WTC11 (cell line): ENCODE measurements around the gene ZBTB32. TPM values are rescaled to one million over a fixed set of nuclear protein-coding genes. Genes with fewer than 3 reads are reported as not detected.

Experiments used
- FOXP1 ChIP-seq: sonication (generic); formaldehyde crosslinking; IDR thresholded peaks from 2 replicates; pipeline ENCODE4 v1.8.0; 2022; ENCODE audit warnings: missing genetic modification reagents, mild to moderate bottlenecking, moderate library complexity, borderline replicate concordance
- MXD4 ChIP-seq: fragments of 250-450 bp; sonication (Bioruptor Pico); IDR thresholded peaks from 2 replicates; pipeline ENCODE4 v1.8.0; 2021; ENCODE audit warnings: mild to moderate bottlenecking, moderate library complexity, borderline replicate concordance
- NFATC4 ChIP-seq: fragments of 250-450 bp; sonication (Bioruptor Pico); IDR thresholded peaks from 2 replicates; pipeline ENCODE4 v1.9.0; 2021; ENCODE audit warnings: mild to moderate bottlenecking
- NFE2L1 ChIP-seq: sonication (generic); formaldehyde crosslinking; IDR thresholded peaks from 2 replicates; pipeline ENCODE4 v1.8.1; 2023; ENCODE audit warnings: missing genetic modification reagents
- NR1H2 ChIP-seq: sonication (generic); formaldehyde crosslinking; IDR thresholded peaks from 2 replicates; pipeline ENCODE4 v1.9.0; 2021; ENCODE audit warnings: mild to moderate bottlenecking, moderate library complexity, missing genetic modification reagents
- RELA ChIP-seq: sonication (generic); formaldehyde crosslinking; IDR thresholded peaks from 2 replicates; pipeline ENCODE4 v1.8.1; 2022; ENCODE audit warnings: missing genetic modification reagents, mild to moderate bottlenecking, borderline replicate concordance
- SMAD3 ChIP-seq: sonication (generic); formaldehyde crosslinking; IDR thresholded peaks from 2 replicates; pipeline ENCODE4 v1.8.0; 2022; ENCODE audit warnings: missing genetic modification reagents, mild to moderate bottlenecking, borderline replicate concordance
- TEAD1 ChIP-seq: sonication (generic); formaldehyde crosslinking; IDR thresholded peaks from 2 replicates; pipeline ENCODE4 v1.8.0; 2022; ENCODE audit warnings: mild to moderate bottlenecking, missing genetic modification reagents
- TEAD4 ChIP-seq: sonication (generic); formaldehyde crosslinking; IDR thresholded peaks from 2 replicates; pipeline ENCODE4 v1.8.0; 2022; ENCODE audit warnings: mild to moderate bottlenecking, missing genetic modification reagents
- ZNF232 ChIP-seq: sonication (generic); formaldehyde crosslinking; IDR thresholded peaks from 2 replicates; pipeline ENCODE4 v1.8.0; 2022; ENCODE audit warnings: mild to moderate bottlenecking, missing genetic modification reagents
- total RNA-seq: library from RNA; stranded (reverse); gene quantifications from 3 replicates; pipeline ENCODE4 v1.2.3, GENCODE V29; 2021
- TF ChIP-seq, protein P1 (sequence below): sonication (generic); formaldehyde crosslinking; IDR thresholded peaks from 2 replicates; pipeline ENCODE4 v1.8.0; 2023; ENCODE audit warnings: missing genetic modification reagents, mild to moderate bottlenecking, borderline replicate concordance
- TF ChIP-seq, protein P2 (sequence below): sonication (generic); formaldehyde crosslinking; IDR thresholded peaks from 2 replicates; pipeline ENCODE4 v1.8.1; 2023; ENCODE audit warnings: mild to moderate bottlenecking, missing genetic modification reagents
- TF ChIP-seq, protein P3 (sequence below): fragments of 200-600 bp; IDR thresholded peaks from 2 replicates; pipeline ENCODE4 v1.8.0; 2022; ENCODE audit warnings: antibody characterized with exemption
- TF ChIP-seq, protein P4 (sequence below): fragments of 250-450 bp; sonication (Bioruptor Pico); IDR thresholded peaks from 2 replicates; pipeline ENCODE4 v1.9.0; 2021; ENCODE audit warnings: moderate library complexity, mild to moderate bottlenecking, inconsistent platforms, borderline replicate concordance
- TF ChIP-seq, protein P5 (sequence below): sonication (generic); formaldehyde crosslinking; IDR thresholded peaks from 2 replicates; pipeline ENCODE4 v1.8.1; 2022; ENCODE audit warnings: mild to moderate bottlenecking, moderate library complexity, missing genetic modification reagents

Gene ZBTB32
- total RNA-seq, 1 experiment from 2014 or later = 0.11 TPM

DNA sequence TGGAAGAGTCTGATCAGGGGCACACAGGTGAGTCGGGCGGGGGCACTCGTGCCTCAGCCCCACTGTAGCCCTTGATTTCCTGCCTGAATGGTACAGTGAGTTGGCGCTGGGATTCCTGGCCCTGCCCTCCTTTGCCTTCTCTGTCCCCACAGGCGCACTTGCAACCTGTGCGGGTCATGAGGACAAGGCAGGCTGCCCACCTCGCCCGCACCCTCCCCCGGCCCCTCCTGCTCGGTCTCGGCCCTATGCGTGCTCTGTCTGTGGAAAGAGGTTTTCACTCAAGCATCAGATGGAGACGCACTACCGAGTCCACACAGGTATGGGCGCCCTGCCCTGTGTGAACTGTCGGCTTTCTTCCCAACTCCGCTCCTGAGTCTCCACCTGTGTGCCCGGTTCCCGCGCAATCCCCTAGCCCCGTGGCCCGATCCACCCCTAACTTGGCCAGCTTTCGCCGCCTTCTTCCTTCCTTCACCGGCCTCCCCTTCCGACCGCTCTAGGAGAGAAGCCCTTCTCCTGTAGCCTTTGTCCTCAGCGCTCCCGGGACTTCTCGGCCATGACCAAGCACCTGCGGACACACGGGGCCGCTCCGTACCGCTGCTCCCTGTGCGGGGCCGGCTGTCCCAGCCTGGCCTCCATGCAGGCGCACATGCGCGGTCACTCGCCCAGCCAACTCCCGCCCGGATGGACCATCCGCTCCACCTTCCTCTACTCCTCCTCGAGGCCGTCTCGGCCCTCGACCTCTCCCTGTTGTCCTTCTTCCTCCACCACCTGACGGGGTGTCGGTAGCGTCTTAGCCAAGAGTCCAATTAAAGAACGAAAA lies 11.8 kb downstream of the ZBTB32 start (continued):
- TF ChIP-seq, protein P1, sequence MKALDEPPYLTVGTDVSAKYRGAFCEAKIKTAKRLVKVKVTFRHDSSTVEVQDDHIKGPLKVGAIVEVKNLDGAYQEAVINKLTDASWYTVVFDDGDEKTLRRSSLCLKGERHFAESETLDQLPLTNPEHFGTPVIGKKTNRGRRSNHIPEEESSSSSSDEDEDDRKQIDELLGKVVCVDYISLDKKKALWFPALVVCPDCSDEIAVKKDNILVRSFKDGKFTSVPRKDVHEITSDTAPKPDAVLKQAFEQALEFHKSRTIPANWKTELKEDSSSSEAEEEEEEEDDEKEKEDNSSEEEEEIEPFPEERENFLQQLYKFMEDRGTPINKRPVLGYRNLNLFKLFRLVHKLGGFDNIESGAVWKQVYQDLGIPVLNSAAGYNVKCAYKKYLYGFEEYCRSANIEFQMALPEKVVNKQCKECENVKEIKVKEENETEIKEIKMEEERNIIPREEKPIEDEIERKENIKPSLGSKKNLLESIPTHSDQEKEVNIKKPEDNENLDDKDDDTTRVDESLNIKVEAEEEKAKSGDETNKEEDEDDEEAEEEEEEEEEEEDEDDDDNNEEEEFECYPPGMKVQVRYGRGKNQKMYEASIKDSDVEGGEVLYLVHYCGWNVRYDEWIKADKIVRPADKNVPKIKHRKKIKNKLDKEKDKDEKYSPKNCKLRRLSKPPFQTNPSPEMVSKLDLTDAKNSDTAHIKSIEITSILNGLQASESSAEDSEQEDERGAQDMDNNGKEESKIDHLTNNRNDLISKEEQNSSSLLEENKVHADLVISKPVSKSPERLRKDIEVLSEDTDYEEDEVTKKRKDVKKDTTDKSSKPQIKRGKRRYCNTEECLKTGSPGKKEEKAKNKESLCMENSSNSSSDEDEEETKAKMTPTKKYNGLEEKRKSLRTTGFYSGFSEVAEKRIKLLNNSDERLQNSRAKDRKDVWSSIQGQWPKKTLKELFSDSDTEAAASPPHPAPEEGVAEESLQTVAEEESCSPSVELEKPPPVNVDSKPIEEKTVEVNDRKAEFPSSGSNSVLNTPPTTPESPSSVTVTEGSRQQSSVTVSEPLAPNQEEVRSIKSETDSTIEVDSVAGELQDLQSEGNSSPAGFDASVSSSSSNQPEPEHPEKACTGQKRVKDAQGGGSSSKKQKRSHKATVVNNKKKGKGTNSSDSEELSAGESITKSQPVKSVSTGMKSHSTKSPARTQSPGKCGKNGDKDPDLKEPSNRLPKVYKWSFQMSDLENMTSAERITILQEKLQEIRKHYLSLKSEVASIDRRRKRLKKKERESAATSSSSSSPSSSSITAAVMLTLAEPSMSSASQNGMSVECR = no peak
- TF ChIP-seq FOXP1 (CRISPR knock-in tag) (no peak; the same call in 1 of the 2 replicates), NR1H2 (no peak), MXD4 (CRISPR knock-in tag) (no peak), TEAD1 (CRISPR knock-in tag) (no peak), RELA (CRISPR knock-in tag) (no peak), TEAD4 (CRISPR knock-in tag) (no peak), SMAD3 (CRISPR knock-in tag) (peak; percentile 56; the same call in 1 of the 2 replicates), ZNF232 (no peak; the same call in 1 of the 2 replicates), NFE2L1 (peak; percentile 54; the same call in 1 of the 2 replicates), NFATC4 (no peak)
- TF ChIP-seq, protein P2, sequence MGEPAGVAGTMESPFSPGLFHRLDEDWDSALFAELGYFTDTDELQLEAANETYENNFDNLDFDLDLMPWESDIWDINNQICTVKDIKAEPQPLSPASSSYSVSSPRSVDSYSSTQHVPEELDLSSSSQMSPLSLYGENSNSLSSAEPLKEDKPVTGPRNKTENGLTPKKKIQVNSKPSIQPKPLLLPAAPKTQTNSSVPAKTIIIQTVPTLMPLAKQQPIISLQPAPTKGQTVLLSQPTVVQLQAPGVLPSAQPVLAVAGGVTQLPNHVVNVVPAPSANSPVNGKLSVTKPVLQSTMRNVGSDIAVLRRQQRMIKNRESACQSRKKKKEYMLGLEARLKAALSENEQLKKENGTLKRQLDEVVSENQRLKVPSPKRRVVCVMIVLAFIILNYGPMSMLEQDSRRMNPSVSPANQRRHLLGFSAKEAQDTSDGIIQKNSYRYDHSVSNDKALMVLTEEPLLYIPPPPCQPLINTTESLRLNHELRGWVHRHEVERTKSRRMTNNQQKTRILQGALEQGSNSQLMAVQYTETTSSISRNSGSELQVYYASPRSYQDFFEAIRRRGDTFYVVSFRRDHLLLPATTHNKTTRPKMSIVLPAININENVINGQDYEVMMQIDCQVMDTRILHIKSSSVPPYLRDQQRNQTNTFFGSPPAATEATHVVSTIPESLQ (CRISPR knock-in tag) = no peak
- TF ChIP-seq, protein P3, sequence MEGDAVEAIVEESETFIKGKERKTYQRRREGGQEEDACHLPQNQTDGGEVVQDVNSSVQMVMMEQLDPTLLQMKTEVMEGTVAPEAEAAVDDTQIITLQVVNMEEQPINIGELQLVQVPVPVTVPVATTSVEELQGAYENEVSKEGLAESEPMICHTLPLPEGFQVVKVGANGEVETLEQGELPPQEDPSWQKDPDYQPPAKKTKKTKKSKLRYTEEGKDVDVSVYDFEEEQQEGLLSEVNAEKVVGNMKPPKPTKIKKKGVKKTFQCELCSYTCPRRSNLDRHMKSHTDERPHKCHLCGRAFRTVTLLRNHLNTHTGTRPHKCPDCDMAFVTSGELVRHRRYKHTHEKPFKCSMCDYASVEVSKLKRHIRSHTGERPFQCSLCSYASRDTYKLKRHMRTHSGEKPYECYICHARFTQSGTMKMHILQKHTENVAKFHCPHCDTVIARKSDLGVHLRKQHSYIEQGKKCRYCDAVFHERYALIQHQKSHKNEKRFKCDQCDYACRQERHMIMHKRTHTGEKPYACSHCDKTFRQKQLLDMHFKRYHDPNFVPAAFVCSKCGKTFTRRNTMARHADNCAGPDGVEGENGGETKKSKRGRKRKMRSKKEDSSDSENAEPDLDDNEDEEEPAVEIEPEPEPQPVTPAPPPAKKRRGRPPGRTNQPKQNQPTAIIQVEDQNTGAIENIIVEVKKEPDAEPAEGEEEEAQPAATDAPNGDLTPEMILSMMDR = no peak
- TF ChIP-seq, protein P4, sequence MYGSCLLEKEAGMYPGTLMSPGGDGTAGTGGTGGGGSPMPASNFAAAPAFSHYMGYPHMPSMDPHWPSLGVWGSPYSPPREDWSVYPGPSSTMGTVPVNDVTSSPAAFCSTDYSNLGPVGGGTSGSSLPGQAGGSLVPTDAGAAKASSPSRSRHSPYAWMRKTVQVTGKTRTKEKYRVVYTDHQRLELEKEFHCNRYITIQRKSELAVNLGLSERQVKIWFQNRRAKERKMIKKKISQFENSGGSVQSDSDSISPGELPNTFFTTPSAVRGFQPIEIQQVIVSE (CRISPR knock-in tag) = no peak
- TF ChIP-seq, protein P5, sequence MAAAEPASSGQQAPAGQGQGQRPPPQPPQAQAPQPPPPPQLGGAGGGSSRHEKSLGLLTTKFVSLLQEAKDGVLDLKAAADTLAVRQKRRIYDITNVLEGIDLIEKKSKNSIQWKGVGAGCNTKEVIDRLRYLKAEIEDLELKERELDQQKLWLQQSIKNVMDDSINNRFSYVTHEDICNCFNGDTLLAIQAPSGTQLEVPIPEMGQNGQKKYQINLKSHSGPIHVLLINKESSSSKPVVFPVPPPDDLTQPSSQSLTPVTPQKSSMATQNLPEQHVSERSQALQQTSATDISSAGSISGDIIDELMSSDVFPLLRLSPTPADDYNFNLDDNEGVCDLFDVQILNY (CRISPR knock-in tag) = no peak
